HCT116 (cell line): ENCODE measurements around the gene LDLRAD4. TPM values are rescaled to one million over a fixed set of nuclear protein-coding genes. Genes with fewer than 3 reads are reported as not detected.

Experiments used
- ATAC-seq: fragments of 200-7000 bp; cut with Tn5 transposase; 2 replicates; pipeline ENCODE4 v1.9.1; 2020; ENCODE audit warnings: mild to moderate bottlenecking, moderate library complexity
- BruUV-seq: library from RNA; stranded (reverse); fragments of 400-500 nt; replicated peaks from 2 replicates; lab custom pipeline; 2021; lab: Mats Ljungman, UMichigan
- CTCF ChIA-PET: fragments of 300-600 bp; sonication (Branson Sonifier 250); formaldehyde crosslinking; loops from one replicate; lab custom pipeline; 2021; ENCODE audit warnings: antibody characterized with exemption; lab: Charles Lee
- POLR2A ChIA-PET: fragments of 300-600, 350-600 bp; sonication (Branson Sonifier 250); formaldehyde crosslinking; loops from one replicate; lab custom pipeline; 2021; ENCODE audit warnings: antibody characterized with exemption; lab: Charles Lee
- RAD21 ChIA-PET, 2 experiments: fragments of 300-600 bp; sonication (Branson Sonifier 250); formaldehyde crosslinking; loops; one replicate each; lab custom pipeline; 2023; ENCODE audit warnings: low total read pairs in 2 of 2; ENCODE audit not compliant: uncharacterized antibody in 2 of 2, unreplicated experiment in 2 of 2, low non-redundant PET in 1 of 2; lab: Charles Lee
- DNase-seq: peaks from one replicate; pipeline ENCODE4 v3.0.0-alpha.2; 2010; ENCODE audit warnings: low read depth, low spot score
- H2AFZ ChIP-seq: fragments of 200-600 bp; shearing (Covaris generic), sonication (generic); 2 replicates; pipeline ENCODE4 v1.6.1; 2017; ENCODE audit warnings: low read depth, mixed run types, mixed read lengths, antibody characterized with exemption, low read length; ENCODE audit not compliant: poor library complexity, severe bottlenecking
- H3K27ac ChIP-seq: 2 replicates; pipeline ENCODE4 v1.5.1; 2012; ENCODE audit warnings: low read depth, low read length
- H3K27me3 ChIP-seq: fragments of 200-600 bp; sonication (generic); 2 replicates; pipeline ENCODE4 v1.6.1; 2016; ENCODE audit warnings: mixed run types, low read length, mixed read lengths; ENCODE audit not compliant: insufficient read depth
- H3K36me3 ChIP-seq, 2 experiments: fragments of 200-500 bp in 1 of 2; fragments of 200-600 bp in 1 of 2; sonication (Bioruptor generic) in 1 of 2; sonication (generic) in 1 of 2; 2 replicates each; pipeline versions ENCODE4 v1.5.1 to v1.6.1; 2014 to 2016; ENCODE audit warnings: low read length in 2 of 2, inconsistent platforms in 1 of 2, mixed read lengths in 1 of 2, mixed run types in 1 of 2; ENCODE audit not compliant: insufficient read depth in 2 of 2, control insufficient read depth in 1 of 2
- H3K4me1 ChIP-seq, 2 experiments: fragments of 200-600 bp in 1 of 2; sonication (generic) in 1 of 2; 2 replicates each; pipeline versions ENCODE4 v1.5.1 to v1.6.1; 2012 to 2017; ENCODE audit warnings: low read length in 2 of 2, inconsistent platforms in 1 of 2, mild to moderate bottlenecking in 1 of 2, mixed read lengths in 1 of 2, mixed run types in 1 of 2, moderate library complexity in 1 of 2; ENCODE audit not compliant: insufficient read depth in 2 of 2, control insufficient read depth in 1 of 2
- H3K4me2 ChIP-seq: fragments of 200-600 bp; sonication (generic); 2 replicates; pipeline ENCODE4 v1.6.1; 2017; ENCODE audit warnings: mixed run types, low read length, mixed read lengths
- H3K4me3 ChIP-seq, 2 experiments: fragments of 200-600 bp in 1 of 2; sonication (generic) in 1 of 2; replicated peaks in 1 of 2; 2 replicates each; pipeline ENCODE4 v1.5.1; 2011 to 2016; ENCODE audit warnings: low read length in 2 of 2, control low read depth in 1 of 2, low read depth in 1 of 2, mild to moderate bottlenecking in 1 of 2, mixed read lengths in 1 of 2, mixed run types in 1 of 2
- H3K79me2 ChIP-seq: fragments of 200-600 bp; sonication (generic); 2 replicates; pipeline ENCODE4 v1.6.1; 2017; ENCODE audit warnings: mild to moderate bottlenecking, mixed run types, low read length, moderate library complexity, mixed read lengths; ENCODE audit not compliant: insufficient read depth
- H3K9ac ChIP-seq: fragments of 200-600 bp; sonication (generic); 2 replicates; pipeline ENCODE4 v1.6.1; 2016; ENCODE audit warnings: low read length, mixed read lengths
- H3K9me2 ChIP-seq: fragments of 200-600 bp; sonication (generic), shearing (Covaris generic); 2 replicates; pipeline ENCODE4 v1.6.1; 2017; ENCODE audit warnings: mixed run types, mild to moderate bottlenecking, moderate library complexity; ENCODE audit not compliant: insufficient read depth
- H3K9me3 ChIP-seq, 2 experiments: fragments of 200-500 bp in 1 of 2; fragments of 200-600 bp in 1 of 2; sonication (Bioruptor generic) in 1 of 2; sonication (generic) in 1 of 2; 2 replicates each; pipeline ENCODE4 v1.6.1; 2014 to 2017; ENCODE audit warnings: low read length in 2 of 2, mixed read lengths in 2 of 2, inconsistent platforms in 1 of 2, low read depth in 1 of 2, mild to moderate bottlenecking in 1 of 2, mixed run types in 1 of 2, moderate library complexity in 1 of 2; ENCODE audit not compliant: control insufficient read depth in 1 of 2, insufficient read depth in 1 of 2
- H4K20me1 ChIP-seq: fragments of 200-600 bp; sonication (generic), shearing (Covaris generic); 2 replicates; pipeline ENCODE4 v1.6.1; 2017; ENCODE audit warnings: mixed run types, mild to moderate bottlenecking, moderate library complexity; ENCODE audit not compliant: insufficient read depth
- CBX3 ChIP-seq: IDR thresholded peaks from 2 replicates; pipeline ENCODE4 v1.6.1; 2012; ENCODE audit warnings: low read depth
- CEBPB ChIP-seq: IDR thresholded peaks from 2 replicates; pipeline ENCODE4 v1.6.1; 2012; ENCODE audit warnings: low read depth
- EGR1 ChIP-seq: IDR thresholded peaks from 2 replicates; pipeline ENCODE4 v1.6.1; 2012; ENCODE audit warnings: low read depth
- ELF1 ChIP-seq: IDR thresholded peaks from 2 replicates; pipeline ENCODE4 v1.6.1; 2012; ENCODE audit warnings: low read depth, borderline replicate concordance
- EZH2 ChIP-seq: fragments of 200-600 bp; sonication (generic); IDR thresholded peaks from 2 replicates; pipeline ENCODE4 v1.6.1; 2017; ENCODE audit warnings: antibody characterized with exemption, mixed run types
- JUND ChIP-seq: IDR thresholded peaks from 2 replicates; pipeline ENCODE4 v1.6.1; 2012
- POLR2A ChIP-seq: IDR thresholded peaks from 2 replicates; pipeline ENCODE4 v1.7.0; 2011; ENCODE audit warnings: borderline replicate concordance; ENCODE audit not compliant: insufficient read depth, insufficient read length; ENCODE audit errors: extremely low read depth
- POLR2AphosphoS5 ChIP-seq: IDR thresholded peaks from 2 replicates; pipeline ENCODE4 v1.6.1; 2011; ENCODE audit warnings: mild to moderate bottlenecking, low read depth, low read length, moderate library complexity
- RAD21 ChIP-seq: IDR thresholded peaks from 2 replicates; pipeline ENCODE4 v1.6.1; 2012; ENCODE audit warnings: low read depth, mild to moderate bottlenecking
- SIN3A ChIP-seq: IDR thresholded peaks from 2 replicates; pipeline ENCODE4 v1.6.1; 2012; ENCODE audit warnings: low read depth
- SRF ChIP-seq: IDR thresholded peaks from 2 replicates; pipeline ENCODE4 v1.6.1; 2012; ENCODE audit warnings: low read depth
- YY1 ChIP-seq: IDR thresholded peaks from 2 replicates; pipeline ENCODE4 v1.6.1; 2011; ENCODE audit warnings: low read length, low read depth, moderate library complexity, mild to moderate bottlenecking; ENCODE audit not compliant: insufficient replicate concordance; ENCODE audit errors: extremely low read depth
- ZFX ChIP-seq: fragments of 450-650 bp; IDR thresholded peaks from 2 replicates; pipeline ENCODE4 v1.6.1; 2017
- intact Hi-C: fragments of 100-400 bp; cut with micrococcal nuclease; formaldehyde crosslinking; loops from 2 replicates; pipeline ENCODE4 v1.10.0; 2022
- total RNA-seq: library from RNA; stranded (reverse); gene quantifications from one replicate; pipeline ENCODE4 v1.2.1, GENCODE V29; 2021; ENCODE audit not compliant: unreplicated experiment
- TF ChIP-seq, protein P1 (sequence below): IDR thresholded peaks from 2 replicates; pipeline ENCODE4 v1.6.1; 2012

Gene LDLRAD4
- total RNA-seq, 1 experiment from 2014 or later: 1.2 TPM

DNA sequence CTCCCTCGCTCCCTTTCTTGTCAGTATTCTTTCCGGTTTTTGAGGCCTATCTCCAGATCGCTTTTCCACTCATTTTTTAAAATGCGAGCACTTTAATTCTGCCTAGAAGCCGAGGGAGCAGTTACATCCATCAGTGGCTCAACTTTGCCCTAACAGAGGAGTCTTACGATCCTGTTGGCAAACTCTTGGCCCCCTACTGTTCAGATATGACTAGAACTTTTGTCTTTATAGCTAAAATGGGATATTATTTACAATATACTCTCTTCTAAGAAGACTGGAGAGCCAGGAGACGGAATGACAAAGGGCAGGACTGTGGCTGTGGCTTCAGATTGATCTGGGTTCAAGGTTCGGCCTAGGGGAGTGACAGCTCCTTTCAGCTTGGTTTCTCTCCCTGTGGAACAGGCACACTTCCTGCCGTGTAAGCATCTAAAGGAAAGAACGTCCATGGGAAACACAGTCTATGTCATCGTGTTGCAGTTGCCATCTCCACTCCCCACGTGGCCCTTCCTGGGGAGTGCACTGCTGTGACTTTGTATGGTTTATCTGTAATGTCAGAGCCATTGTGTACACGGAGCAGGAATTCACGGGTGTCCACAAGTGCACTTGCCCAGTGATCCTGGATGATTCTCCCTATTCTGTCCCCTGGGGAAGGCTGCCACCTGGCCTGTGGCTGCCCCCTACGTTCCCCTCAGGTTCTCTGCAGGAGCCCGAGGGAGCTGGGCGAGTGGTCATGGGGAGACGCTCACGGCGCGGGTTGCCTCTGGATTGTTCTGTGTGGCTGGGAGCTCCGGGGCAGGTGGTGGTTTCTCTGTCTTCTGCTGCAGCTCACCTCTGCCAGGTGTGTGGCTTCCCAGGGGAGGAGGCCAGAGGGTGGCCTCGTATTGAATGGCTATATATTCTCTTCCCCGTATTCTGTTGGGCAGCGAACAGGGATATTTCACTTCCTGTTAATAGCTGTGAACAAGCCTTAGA lies 222.0 kb downstream of the LDLRAD4 start:
- Histone ChIP-seq H3K4me2 (no peak overlapping the region), H3K9ac (no peak overlapping the region), H3K9me2 (no peaks in the 10 kb centered on the region), H3K79me2 (no peaks in the 10 kb centered on the region), H3K4me1 (no peaks in the 10 kb centered on the region), H3K27me3 (peaks cover 6% of the 10 kb centered on the region), H3K27ac (no peak overlapping the region), H3K4me3 (no peak overlapping the region), H3K9me3 (no peaks in the 10 kb centered on the region), H3K36me3 (no peaks in the 10 kb centered on the region), H2AFZ (no peak overlapping the region), H4K20me1 (no peaks in the 10 kb centered on the region)
- ChIA-PET CTCF (interaction anchor here (1.3 kb wide), 1 partner anchor 224 kb away, joined by 3 read pairs; no protein-coding TSS in a partner anchor), POLR2A (no interaction called here), RAD21 (no interaction called here)
- DNase-seq: no peak
- no peak for TF ChIP-seq SRF
- no peak for TF ChIP-seq CEBPB
- TF ChIP-seq EGR1: no peak
- TF ChIP-seq EZH2: no peak
- TF ChIP-seq ELF1: no peak
- no peak for TF ChIP-seq SIN3A
- intact Hi-C loops: no loop called here
- no peak for ATAC-seq
- BruUV-seq: no TSS peak

DNA sequence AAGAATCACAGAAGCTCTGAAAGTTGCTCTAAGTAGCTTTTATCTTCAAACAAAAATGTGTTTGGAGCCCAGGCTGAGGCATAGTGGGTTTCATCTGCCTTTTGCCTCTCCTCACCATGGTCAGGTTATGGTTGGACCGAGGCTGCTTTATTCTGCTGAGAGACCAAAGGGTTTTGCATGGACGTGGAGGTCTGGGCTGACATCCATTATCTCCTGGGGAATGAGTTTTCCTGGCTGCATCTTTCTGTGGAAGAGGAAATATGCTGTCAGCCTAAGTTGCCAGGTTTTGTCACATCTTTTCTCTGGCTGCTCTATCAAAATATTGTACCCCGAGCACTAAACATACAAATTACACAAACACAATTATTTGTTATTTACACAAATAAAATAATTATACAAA lies 223.2 kb downstream of the LDLRAD4 start:
- no TSS peak for BruUV-seq
- H3K27me3 ChIP-seq: peaks cover 6% of the 10 kb centered on the region

More for the DNA sequence above, 223.2 kb downstream of the LDLRAD4 start:
- ATAC-seq: no peak
- H3K36me3 ChIP-seq: no peaks in the 10 kb centered on the region
- ChIA-PET RAD21 (no interaction called here), POLR2A (no interaction called here), CTCF (no interaction called here)
- no peak overlapping the region for H2AFZ ChIP-seq
- H3K9me3 ChIP-seq: no peaks in the 10 kb centered on the region
- intact Hi-C loops: no loop called here
- H3K4me2 ChIP-seq: no peak overlapping the region
- DNase-seq: no peak
- TF ChIP-seq CBX3 (no peak), POLR2A (no peak), POLR2AphosphoS5 (no peak), RAD21 (no peak), SIN3A (no peak), JUND (no peak), CEBPB (no peak), ZFX (no peak), YY1 (no peak)
- TF ChIP-seq, protein P1, sequence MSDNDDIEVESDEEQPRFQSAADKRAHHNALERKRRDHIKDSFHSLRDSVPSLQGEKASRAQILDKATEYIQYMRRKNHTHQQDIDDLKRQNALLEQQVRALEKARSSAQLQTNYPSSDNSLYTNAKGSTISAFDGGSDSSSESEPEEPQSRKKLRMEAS: no peak
- no peaks in the 10 kb centered on the region for H3K4me1 ChIP-seq
- no peak overlapping the region for H3K4me3 ChIP-seq
- no peaks in the 10 kb centered on the region for H3K79me2 ChIP-seq
- no peaks in the 10 kb centered on the region for H3K9me2 ChIP-seq
- no peaks in the 10 kb centered on the region for H4K20me1 ChIP-seq
- no peak overlapping the region for H3K27ac ChIP-seq
- H3K9ac ChIP-seq: no peak overlapping the region
